Measurements from ENCODE around the gene CGB7.
"Not testable (repeated sequence)": the region's sequence is repeated elsewhere in the genome, so short reads cannot be mapped to it uniquely, and the experiment has no call there.

CGB7 gene

GRCh38 chr19:49073514-49074378 lies 16.2 kb upstream of the CGB7 start:
- no peak for DNase-seq (ENCODE audit: low spot score)

GRCh38 chr19:49071860-49072547 lies 14.5 kb upstream of the CGB7 start:
- no peak for DNase-seq (ENCODE audit: low spot score)

- no peak for DNase-seq (ENCODE audit: low spot score)
These were observed 12.9 kb upstream of the CGB7 start for GRCh38 chr19:49070416-49070815.

- DNase-seq (ENCODE audit: low spot score): no peak
These were observed 11.5 kb upstream of the CGB7 start for GRCh38 chr19:49069026-49069425.

GRCh38 chr19:49067554-49067953 lies 10.0 kb upstream of the CGB7 start:
- DNase-seq (ENCODE audit: low spot score): no peak

- no peak for DNase-seq (ENCODE audit: low spot score)
These were observed 8.5 kb upstream of the CGB7 start for GRCh38 chr19:49065905-49066512.

- DNase-seq (ENCODE audit: low spot score): no peak
These were observed 7.4 kb upstream of the CGB7 start, which contains the start of gene NTF4 for GRCh38 chr19:49064768-49065611. TSS of gene NTF4 (minus strand) at chr19:49064818. CDS start at chr19:49061997, 2,821 bp downstream.

- DNase-seq (ENCODE audit: low spot score): no peak
These were observed 6.6 kb upstream of the CGB7 start for GRCh38 chr19:49064029-49064629.

GRCh38 chr19:49061445-49061844 lies 3.9 kb upstream of the CGB7 start:
- no peak for DNase-seq (ENCODE audit: low spot score)

- DNase-seq (ENCODE audit: low spot score): no peak
These were observed 3.5 kb upstream of the CGB7 start for GRCh38 chr19:49061000-49061399.

- DNase-seq (ENCODE audit: low spot score): no peak
These were observed 1.5 kb upstream of the CGB7 start for GRCh38 chr19:49059053-49059452.

GRCh38 chr19:49058562-49058961 lies 1.0 kb upstream of the CGB7 start:
- DNase-seq (ENCODE audit: low spot score): no peak

- DNase-seq (ENCODE audit: low spot score): not testable (repeated sequence)
These were observed 500 bp downstream of the CGB7 start for GRCh38 chr19:49056902-49057596.

GRCh38 chr19:49056101-49056901 lies 1.2 kb downstream of the CGB7 start:
- DNase-seq (ENCODE audit: low spot score): peak; percentile 32

- DNase-seq (ENCODE audit: low spot score): not testable (repeated sequence)
These were observed 7.0 kb downstream of the CGB7 start for GRCh38 chr19:49050376-49051033.

- DNase-seq (ENCODE audit: low spot score): not testable (repeated sequence)
These were observed 7.7 kb downstream of the CGB7 start for GRCh38 chr19:49049834-49050233.

- not testable (repeated sequence) for DNase-seq (ENCODE audit: low spot score)
These were observed 8.5 kb downstream of the CGB7 start, which contains the start of gene CGB8 for GRCh38 chr19:49049011-49049410. TSS of gene CGB8 (minus strand) at chr19:49049111. CDS start at chr19:49048739, 372 bp downstream.

GRCh38 chr19:49043548-49043947 lies 14.0 kb downstream of the CGB7 start, which contains the start of gene CGB5:
TSS of gene CGB5 (plus strand) at chr19:49043848. CDS start at chr19:49044210, 362 bp downstream.
- not testable (repeated sequence) for DNase-seq (ENCODE audit: low spot score)

- not testable (repeated sequence) for DNase-seq (ENCODE audit: low spot score)
These were observed 14.9 kb downstream of the CGB7 start for GRCh38 chr19:49042666-49043065.
